ENCODE results near the gene TMEM200A.

- TF ChIP-seq POLR2AphosphoS5 (IDR thresholded peaks at IDR 0.05) (no peak), CTCF (IDR thresholded peaks at IDR 0.05) (no peak), EP300 (IDR thresholded peaks at IDR 0.05) (no peak), POLR2A (IDR thresholded peaks at IDR 0.05) (no peak)
Observed at GRCh38 chr6:130394246-130394645, 28.4 kb downstream of the TMEM200A start.

Measured in sigmoid colon (tissue), 4 donors.